ENCODE measurements around the gene SLC30A1.

SLC30A1 gene

DNA sequence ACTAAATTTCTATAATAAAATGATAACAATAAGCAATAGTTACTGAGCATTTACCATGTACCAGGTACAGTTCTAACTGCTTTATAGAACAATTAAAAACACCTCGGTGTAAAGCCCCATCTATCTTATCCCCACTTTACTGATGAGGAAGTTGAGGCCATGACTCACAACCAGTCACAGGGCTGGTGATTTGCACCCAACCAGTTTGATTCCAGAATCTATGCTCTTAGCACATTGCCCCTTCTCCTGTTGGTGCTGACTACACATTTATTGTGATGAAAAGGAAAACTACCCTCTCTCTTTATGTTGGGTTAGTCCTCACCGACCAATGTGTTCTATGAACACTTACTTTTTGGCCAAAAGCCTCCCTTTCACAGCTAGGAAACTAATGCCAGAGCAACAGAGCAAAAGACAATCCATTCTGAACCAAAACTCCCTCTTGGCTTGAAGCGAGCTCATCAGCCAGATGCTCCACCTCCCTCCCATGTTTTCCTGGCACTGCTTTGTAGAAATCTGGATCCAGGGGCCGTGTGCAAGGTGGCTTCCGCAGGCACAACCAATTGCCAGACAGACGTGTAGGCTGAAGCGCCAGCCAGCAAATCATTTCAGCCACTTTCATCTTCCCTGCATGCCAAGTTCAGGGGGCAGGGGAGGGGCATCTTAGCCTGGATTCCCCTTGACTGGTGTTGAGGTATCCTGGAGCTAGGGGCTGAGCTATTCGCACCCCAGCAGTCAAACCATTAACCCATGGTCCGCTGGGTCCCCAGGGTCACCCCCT, 32.0 kb upstream of the SLC30A1 start:
- H3K27me3 ChIP-seq (ENCODE audit: insufficient read depth, low read length, poor library complexity, severe bottlenecking), result no peaks in the 10 kb centered on the region
- H3K9me2 ChIP-seq (replicated peaks; ENCODE audit: low read depth, low read length), result no peaks in the 10 kb centered on the region
- no peak for TF ChIP-seq EZH2phosphoT487 (IDR thresholded peaks at IDR 0.05; ENCODE audit: borderline replicate concordance)
- H3K4me3 ChIP-seq (ENCODE audit: low read length, poor library complexity, severe bottlenecking), result no peak overlapping the region
- H2AFZ ChIP-seq (ENCODE audit: low read length), result peak overlapping the region; percentile 78; the same call in 1 of the 2 replicates
- H3K9me3 ChIP-seq (ENCODE audit: insufficient read depth, low read depth, low read length), result no peaks in the 10 kb centered on the region
- H3K79me2 ChIP-seq (ENCODE audit: insufficient read depth, low read length), result no peaks in the 10 kb centered on the region
- H3K9ac ChIP-seq (ENCODE audit: low read depth, low read length, poor library complexity, severe bottlenecking), result no peak overlapping the region
- no peak overlapping the region for H3K4me2 ChIP-seq (ENCODE audit: low read depth, low read length, poor library complexity, severe bottlenecking)
- H3F3A ChIP-seq (ENCODE audit: low read depth), result no peaks in the 10 kb centered on the region
- no peaks in the 10 kb centered on the region for H3K36me3 ChIP-seq (ENCODE audit: insufficient read depth, low read length)
- no peaks in the 10 kb centered on the region for H4K20me1 ChIP-seq (ENCODE audit: insufficient read depth, low read length, poor library complexity, severe bottlenecking)
- H3K4me1 ChIP-seq (ENCODE audit: insufficient read depth, low read length, poor library complexity, severe bottlenecking), result peaks cover 32% of the 10 kb centered on the region

DNA sequence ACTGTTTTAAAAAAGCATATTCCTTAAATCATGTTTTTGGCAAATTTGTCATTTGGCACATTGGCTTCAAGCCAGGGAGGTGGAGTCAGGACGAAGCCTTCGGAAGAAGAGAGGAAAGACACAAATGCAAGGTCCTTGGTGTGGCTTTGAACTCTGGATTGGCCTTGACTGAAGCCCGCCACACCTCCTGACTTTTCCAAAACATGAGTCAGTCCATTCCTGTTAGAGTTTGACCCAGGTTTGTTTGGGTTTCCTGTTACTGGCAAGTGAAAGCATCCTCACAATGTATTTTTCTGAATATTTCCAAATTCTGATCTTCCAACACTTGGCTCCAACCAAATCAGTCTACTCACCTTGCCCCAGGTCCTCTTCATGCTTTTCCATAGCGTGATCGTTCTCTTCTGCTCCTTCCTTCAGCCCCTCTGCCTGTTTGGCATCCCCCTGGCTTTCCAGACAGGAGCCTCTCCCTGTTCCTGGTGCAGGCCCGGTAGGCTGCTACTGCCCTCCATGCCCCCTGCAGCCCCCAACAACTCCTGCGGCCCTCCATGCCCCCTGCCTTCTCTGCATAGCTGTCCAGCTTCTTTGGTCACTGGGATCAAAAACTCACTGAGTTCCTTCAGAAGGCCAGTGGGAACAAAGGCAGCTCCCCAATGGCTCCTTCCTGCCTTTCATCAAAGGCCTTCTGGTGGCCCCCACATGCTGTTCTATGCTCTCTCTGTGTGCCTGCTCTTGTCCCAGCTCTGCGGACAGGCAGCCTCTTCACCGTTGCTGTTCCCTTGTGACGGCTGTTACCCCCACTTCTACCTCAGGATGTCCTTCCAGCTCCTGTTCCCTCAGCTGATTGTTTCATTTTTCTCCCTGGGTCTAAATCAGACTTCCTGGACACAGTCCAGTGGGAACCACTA, 30.4 kb upstream of the SLC30A1 start:
- TF ChIP-seq, protein P1, sequence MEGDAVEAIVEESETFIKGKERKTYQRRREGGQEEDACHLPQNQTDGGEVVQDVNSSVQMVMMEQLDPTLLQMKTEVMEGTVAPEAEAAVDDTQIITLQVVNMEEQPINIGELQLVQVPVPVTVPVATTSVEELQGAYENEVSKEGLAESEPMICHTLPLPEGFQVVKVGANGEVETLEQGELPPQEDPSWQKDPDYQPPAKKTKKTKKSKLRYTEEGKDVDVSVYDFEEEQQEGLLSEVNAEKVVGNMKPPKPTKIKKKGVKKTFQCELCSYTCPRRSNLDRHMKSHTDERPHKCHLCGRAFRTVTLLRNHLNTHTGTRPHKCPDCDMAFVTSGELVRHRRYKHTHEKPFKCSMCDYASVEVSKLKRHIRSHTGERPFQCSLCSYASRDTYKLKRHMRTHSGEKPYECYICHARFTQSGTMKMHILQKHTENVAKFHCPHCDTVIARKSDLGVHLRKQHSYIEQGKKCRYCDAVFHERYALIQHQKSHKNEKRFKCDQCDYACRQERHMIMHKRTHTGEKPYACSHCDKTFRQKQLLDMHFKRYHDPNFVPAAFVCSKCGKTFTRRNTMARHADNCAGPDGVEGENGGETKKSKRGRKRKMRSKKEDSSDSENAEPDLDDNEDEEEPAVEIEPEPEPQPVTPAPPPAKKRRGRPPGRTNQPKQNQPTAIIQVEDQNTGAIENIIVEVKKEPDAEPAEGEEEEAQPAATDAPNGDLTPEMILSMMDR (conservative IDR thresholded peaks at IDR 0.05; ENCODE audit: low read length), result no peak
- no peak for TF ChIP-seq EZH2phosphoT487 (IDR thresholded peaks at IDR 0.05; ENCODE audit: borderline replicate concordance)
- H3K9ac ChIP-seq (ENCODE audit: low read depth, low read length, poor library complexity, severe bottlenecking), result no peak overlapping the region

DNA sequence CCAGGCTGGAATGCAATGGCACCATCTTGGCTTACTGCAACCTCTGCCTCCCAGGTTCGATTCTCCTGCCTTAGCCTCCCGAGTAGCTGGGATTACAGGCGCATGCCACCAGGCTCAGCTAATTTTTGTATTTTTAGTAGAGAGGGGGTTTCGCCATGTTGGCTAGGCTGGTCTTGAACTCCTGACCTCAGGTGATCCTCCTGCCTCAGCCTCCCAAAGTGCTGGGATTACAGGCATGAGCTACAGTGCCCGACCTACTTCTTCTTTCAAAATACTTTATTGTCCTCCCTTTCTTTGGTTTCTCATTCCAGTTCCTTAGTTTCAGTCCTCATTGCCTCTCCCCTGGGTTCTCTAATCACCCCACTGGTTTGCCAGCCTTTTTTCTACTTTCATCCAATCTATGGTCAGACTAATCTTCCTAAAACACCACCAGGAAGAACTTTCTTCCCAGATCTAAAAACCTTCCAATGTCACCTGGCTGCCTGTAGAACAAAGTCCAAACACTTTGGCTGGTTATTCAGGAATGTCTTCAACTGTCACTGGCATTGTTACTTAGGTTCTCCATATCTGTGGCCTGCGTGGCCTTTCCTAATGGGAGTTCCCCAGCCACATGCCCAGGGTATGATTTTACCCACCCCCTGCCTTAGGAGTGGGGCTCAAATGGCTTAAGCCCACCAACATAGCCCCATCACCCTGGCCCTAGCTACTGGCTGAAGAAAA, 29.0 kb upstream of the SLC30A1 start:
- no peak overlapping the region for H3K4me3 ChIP-seq (ENCODE audit: low read length, poor library complexity, severe bottlenecking)
- TF ChIP-seq, protein P1 (conservative IDR thresholded peaks at IDR 0.05; ENCODE audit: low read length), result no peak
- no peak for TF ChIP-seq EZH2phosphoT487 (IDR thresholded peaks at IDR 0.05; ENCODE audit: borderline replicate concordance)
- no peak overlapping the region for H3K9ac ChIP-seq (ENCODE audit: low read depth, low read length, poor library complexity, severe bottlenecking)
- no peaks in the 10 kb centered on the region for H3F3A ChIP-seq (ENCODE audit: low read depth)
- no peaks in the 10 kb centered on the region for H3K9me3 ChIP-seq (ENCODE audit: insufficient read depth, low read depth, low read length)
- no peak overlapping the region for H3K4me2 ChIP-seq (ENCODE audit: low read depth, low read length, poor library complexity, severe bottlenecking)
- H4K20me1 ChIP-seq (ENCODE audit: insufficient read depth, low read length, poor library complexity, severe bottlenecking), result no peaks in the 10 kb centered on the region
- peaks cover 13% of the 10 kb centered on the region for H3K4me1 ChIP-seq (ENCODE audit: insufficient read depth, low read length, poor library complexity, severe bottlenecking)
- no peak overlapping the region for H2AFZ ChIP-seq (ENCODE audit: low read length)
- H3K9me2 ChIP-seq (replicated peaks; ENCODE audit: low read depth, low read length), result no peaks in the 10 kb centered on the region
- no peaks in the 10 kb centered on the region for H3K27me3 ChIP-seq (ENCODE audit: insufficient read depth, low read length, poor library complexity, severe bottlenecking)
- H3K36me3 ChIP-seq (ENCODE audit: insufficient read depth, low read length), result no peaks in the 10 kb centered on the region
- no peaks in the 10 kb centered on the region for H3K79me2 ChIP-seq (ENCODE audit: insufficient read depth, low read length)

More for the DNA sequence above, 30.4 kb upstream of the SLC30A1 start:
- Histone ChIP-seq H3F3A (ENCODE audit: low read depth) (no peaks in the 10 kb centered on the region), H3K4me3 (ENCODE audit: low read length, poor library complexity, severe bottlenecking) (no peak overlapping the region), H3K9me2 (replicated peaks; ENCODE audit: low read depth, low read length) (no peaks in the 10 kb centered on the region), H3K4me2 (ENCODE audit: low read depth, low read length, poor library complexity, severe bottlenecking) (no peak overlapping the region), H3K9me3 (ENCODE audit: insufficient read depth, low read depth, low read length) (no peaks in the 10 kb centered on the region), H3K79me2 (ENCODE audit: insufficient read depth, low read length) (no peaks in the 10 kb centered on the region), H3K36me3 (ENCODE audit: insufficient read depth, low read length) (no peaks in the 10 kb centered on the region), H4K20me1 (ENCODE audit: insufficient read depth, low read length, poor library complexity, severe bottlenecking) (no peaks in the 10 kb centered on the region), H3K27me3 (ENCODE audit: insufficient read depth, low read length, poor library complexity, severe bottlenecking) (no peaks in the 10 kb centered on the region), H3K4me1 (ENCODE audit: insufficient read depth, low read length, poor library complexity, severe bottlenecking) (peaks cover 25% of the 10 kb centered on the region), H2AFZ (ENCODE audit: low read length) (no peak overlapping the region)
